Muscle of leg (tissue), 11 donors: Measurements from ENCODE around the gene DSCAM. TPM values are rescaled to one million over a fixed set of nuclear protein-coding genes. Genes with fewer than 3 reads are reported as not detected.

Experiments
- DNase-seq: peaks from one replicate; pipeline ENCODE4 v3.0.0; 2013
- H3K27ac ChIP-seq: one replicate; pipeline ENCODE4 v1.5.1; 2013; ENCODE audit warnings: mild to moderate bottlenecking, low read length, control low read depth
- H3K27me3 ChIP-seq: one replicate; pipeline ENCODE4 v1.6.1; 2013; ENCODE audit warnings: low read length; ENCODE audit not compliant: control insufficient read depth, insufficient read depth
- H3K36me3 ChIP-seq: one replicate; pipeline ENCODE4 v1.6.1; 2013; ENCODE audit warnings: low read length; ENCODE audit not compliant: control insufficient read depth, insufficient read depth
- H3K4me1 ChIP-seq: one replicate; pipeline ENCODE4 v1.6.1; 2013; ENCODE audit warnings: low read length; ENCODE audit not compliant: control insufficient read depth, insufficient read depth
- H3K4me3 ChIP-seq: one replicate; pipeline ENCODE4 v1.5.1; 2013; ENCODE audit warnings: low read length, control low read depth
- H3K9me3 ChIP-seq: replicated peaks from 2 replicates; pipeline ENCODE4 v1.6.1; 2013; ENCODE audit warnings: low read depth, low read length; ENCODE audit not compliant: control insufficient read depth
- WGBS: methylation state at CpG from one replicate; pipeline ENCODE4 v1.1.5; 2013; ENCODE audit warnings: missing lambda C conversion rate; ENCODE audit not compliant: insufficient coverage; 5-methylcytosine and 5-hydroxymethylcytosine counted together
- polyA plus RNA-seq, 8 donors: library from polyadenylated mRNA; unstranded; fragments of 120-200 nt; gene quantifications; one replicate each; pipeline versions ENCODE4 v1.2.1 to v1.2.3, GENCODE V29; 2013; ENCODE audit warnings: inconsistent platforms in 1 of 8, low replicate concordance in 1 of 8; ENCODE audit not compliant: insufficient read length in 8 of 8, insufficient read depth in 1 of 8
- total RNA-seq: library from RNA; stranded (reverse); fragments of 120-200 nt; gene quantifications from one replicate; pipeline ENCODE4 v1.2.4, GENCODE V29; 2013

Gene DSCAM
- total and polyA plus RNA-seq, 9 donors, result 0.89 to 2.0 (median 1.3) TPM

DNA sequence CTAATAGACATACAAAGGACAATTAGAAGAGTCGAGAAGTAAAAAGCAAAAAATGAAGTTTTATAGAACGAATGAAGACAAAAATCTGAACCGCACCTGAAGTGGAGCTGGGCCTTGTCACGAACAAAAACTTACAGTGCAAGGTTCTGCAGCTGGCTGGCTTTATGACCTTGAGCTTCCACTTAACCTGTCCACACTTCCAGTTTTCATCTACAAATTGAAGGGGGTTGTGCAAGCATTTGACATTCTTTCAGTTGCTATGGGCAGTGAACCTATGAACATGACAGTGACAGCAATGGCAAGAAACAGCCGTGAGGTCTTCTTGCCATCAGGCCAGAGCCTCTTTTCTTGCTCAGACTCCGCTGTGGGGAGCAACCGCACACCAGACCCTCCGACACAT, 93.2 kb downstream of the DSCAM start:
- no peaks in the 10 kb centered on the region for H3K36me3 ChIP-seq
- DNase-seq, result no peak
- H3K4me1 ChIP-seq, result peaks cover 2% of the 10 kb centered on the region
- no peaks in the 10 kb centered on the region for H3K27me3 ChIP-seq
- H3K27ac ChIP-seq, result no peak overlapping the region
- 87% methylated on average over 4 of the region's 8 CpGs for WGBS
- no peak overlapping the region for H3K4me3 ChIP-seq
- no peaks in the 10 kb centered on the region for H3K9me3 ChIP-seq

DNA sequence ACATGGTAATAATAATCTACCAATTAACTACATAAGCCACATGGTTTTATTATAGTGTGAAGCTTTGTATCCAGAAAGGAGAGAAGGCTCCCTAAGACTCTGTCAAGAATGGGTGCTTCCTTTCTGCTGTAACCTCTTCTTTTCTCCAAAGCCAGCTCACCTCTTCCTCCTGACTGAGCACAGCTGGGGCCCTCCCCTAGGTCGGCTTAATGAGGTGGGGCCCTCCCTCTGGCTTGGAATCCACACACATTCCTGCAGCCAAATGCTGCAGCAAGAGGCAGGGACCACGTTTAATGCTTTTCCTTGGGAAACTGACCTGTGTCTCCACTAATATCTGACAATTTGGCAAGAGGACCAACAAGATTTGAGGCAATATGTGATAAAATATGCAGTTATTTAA, 94.8 kb downstream of the DSCAM start:
- Histone ChIP-seq H3K27me3 (no peaks in the 10 kb centered on the region), H3K4me3 (no peak overlapping the region), H3K36me3 (no peaks in the 10 kb centered on the region), H3K27ac (no peak overlapping the region), H3K9me3 (no peaks in the 10 kb centered on the region), H3K4me1 (peaks cover 2% of the 10 kb centered on the region)
- DNase-seq, result no peak
- WGBS, result 0% methylated on average over 1 of the region's 2 CpGs

DNA sequence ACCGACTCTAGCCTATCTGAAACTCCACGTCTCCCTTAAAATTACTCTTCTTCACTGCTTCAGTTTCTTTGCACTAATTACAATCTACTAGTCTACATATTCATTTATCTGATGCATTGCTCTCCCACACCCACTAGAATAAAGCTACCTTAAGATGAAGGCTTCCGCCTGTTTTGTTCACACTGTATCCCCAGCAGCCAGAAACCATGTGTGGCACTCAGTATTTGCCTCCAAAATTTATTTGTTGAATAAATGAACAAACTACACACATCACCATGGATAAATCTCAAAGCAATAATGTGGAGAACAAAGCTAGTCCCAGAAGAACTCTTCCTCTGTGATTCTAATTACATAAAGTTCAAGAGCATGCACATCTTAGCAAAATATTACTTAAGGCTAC, 95.7 kb downstream of the DSCAM start:
- H3K4me1 ChIP-seq, result peaks cover 2% of the 10 kb centered on the region
- DNase-seq, result no peak
- no peak overlapping the region for H3K27ac ChIP-seq
- H3K27me3 ChIP-seq, result no peaks in the 10 kb centered on the region
- no peak overlapping the region for H3K4me3 ChIP-seq
- no peaks in the 10 kb centered on the region for H3K9me3 ChIP-seq
- WGBS, result 87% methylated on average over 2 of the region's 3 CpGs
- H3K36me3 ChIP-seq, result no peaks in the 10 kb centered on the region

DNA sequence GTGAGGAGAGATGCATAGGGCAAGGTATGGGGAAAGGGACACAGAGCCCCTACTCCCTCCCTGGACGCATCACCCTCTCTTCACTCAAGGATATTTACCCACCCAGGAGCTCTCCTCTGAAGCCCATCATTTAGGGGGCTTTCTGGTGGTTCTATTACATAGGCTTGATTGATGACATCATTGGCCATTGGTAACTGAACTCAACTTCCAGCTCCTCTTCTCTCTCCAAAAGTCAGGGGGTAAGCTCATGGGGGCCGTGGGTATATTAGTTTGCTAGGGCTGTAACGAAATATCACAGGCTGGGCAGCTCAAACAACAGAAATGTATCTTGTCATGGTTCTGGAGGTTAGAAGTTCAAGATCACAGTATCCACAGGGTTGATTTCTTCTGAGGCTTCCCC, 110.8 kb downstream of the DSCAM start:
- Histone ChIP-seq H3K9me3 (no peaks in the 10 kb centered on the region), H3K4me1 (no peaks in the 10 kb centered on the region), H3K27ac (no peak overlapping the region), H3K36me3 (no peaks in the 10 kb centered on the region), H3K4me3 (no peak overlapping the region), H3K27me3 (no peaks in the 10 kb centered on the region)
- no peak for DNase-seq
- WGBS, result 88% methylated on average over 1 of the region's 3 CpGs

DNA sequence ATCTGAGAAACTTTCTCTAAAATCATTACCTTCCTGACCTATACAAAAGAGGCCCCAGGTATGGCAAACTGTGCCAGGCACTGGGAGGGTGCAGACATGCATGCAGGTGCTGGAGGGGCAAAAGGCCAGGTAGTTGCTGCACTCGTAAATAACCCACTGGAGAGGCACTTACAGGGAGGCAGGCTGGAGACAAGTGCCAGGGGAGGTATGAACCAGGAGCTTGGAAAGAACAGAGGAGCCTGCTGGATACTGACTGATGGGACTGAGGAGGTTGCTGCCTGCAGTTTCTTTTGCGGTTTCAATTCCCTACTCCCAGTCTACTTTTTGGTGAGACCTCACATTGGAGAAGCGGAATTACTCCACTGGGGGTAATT, 113.9 kb downstream of the DSCAM start:
- no peak overlapping the region for H3K4me3 ChIP-seq
- no peaks in the 10 kb centered on the region for H3K9me3 ChIP-seq
- H3K27ac ChIP-seq, result no peak overlapping the region
- no peaks in the 10 kb centered on the region for H3K27me3 ChIP-seq
- WGBS, result 44% methylated on average over 1 of the region's 3 CpGs
- no peaks in the 10 kb centered on the region for H3K36me3 ChIP-seq
- DNase-seq, result no peak
- H3K4me1 ChIP-seq, result no peaks in the 10 kb centered on the region

DNA sequence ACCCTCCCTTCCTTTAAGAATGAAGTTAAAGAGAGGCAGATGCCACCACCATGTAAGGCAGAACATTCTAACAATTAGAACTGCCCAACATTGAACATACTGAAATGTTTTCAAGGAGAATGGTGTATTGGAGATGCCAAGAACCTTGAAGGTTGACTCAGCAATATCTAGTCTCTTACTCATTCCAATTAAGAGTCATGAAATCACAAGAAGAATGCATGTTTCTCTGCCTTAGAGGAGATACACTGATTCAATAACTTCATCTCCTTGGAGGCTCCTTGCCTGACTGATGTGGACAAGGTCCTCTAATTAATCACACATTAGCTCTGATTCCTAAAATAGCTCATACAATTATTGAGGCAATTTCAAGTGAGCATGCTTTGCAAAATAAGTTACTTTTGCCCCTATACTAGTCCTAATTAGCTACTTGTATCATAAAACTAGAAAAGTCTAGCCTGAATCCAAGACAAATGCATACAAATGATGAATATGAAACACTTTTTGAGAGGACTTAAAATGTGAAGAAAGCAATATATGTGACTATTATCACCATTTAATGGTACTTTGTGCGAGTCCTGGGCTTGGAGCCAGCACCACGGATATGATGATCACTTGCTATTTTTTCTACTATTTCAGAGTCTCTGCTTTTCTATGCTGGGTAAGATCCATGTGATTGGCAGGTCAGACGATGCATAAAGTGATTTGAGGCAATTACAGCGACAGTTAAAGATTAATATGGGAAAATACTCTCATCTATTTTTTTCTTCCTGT, 114.5 kb downstream of the DSCAM start:
- H3K36me3 ChIP-seq, result no peaks in the 10 kb centered on the region
- no peak overlapping the region for H3K27ac ChIP-seq
- no peak overlapping the region for H3K4me3 ChIP-seq
- no peaks in the 10 kb centered on the region for H3K27me3 ChIP-seq
- no peaks in the 10 kb centered on the region for H3K9me3 ChIP-seq
- no CpG with 5 or more reads among the region's 4 CpGs for WGBS
- no peaks in the 10 kb centered on the region for H3K4me1 ChIP-seq
- no peak for DNase-seq

DNA sequence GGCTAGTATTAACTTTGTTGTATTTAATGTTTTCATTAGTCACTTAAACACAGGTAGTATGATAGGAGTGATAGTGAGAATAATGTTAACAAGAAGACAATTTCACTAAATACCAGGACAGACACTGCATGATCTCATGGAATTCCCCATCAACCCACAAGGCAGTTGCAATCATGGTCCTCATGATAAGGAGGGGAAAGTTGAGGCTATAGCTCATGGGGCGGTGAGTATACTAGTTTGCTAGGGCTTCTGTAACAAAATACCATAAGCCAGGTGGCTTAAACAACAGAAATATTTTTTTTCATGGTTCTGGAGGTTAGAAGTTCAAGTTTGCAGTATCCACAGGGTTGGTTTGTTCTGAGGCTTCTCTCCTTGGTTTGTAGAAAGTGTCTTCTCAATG, 115.8 kb downstream of the DSCAM start:
- Histone ChIP-seq H3K4me1 (no peaks in the 10 kb centered on the region), H3K27ac (no peak overlapping the region), H3K9me3 (no peaks in the 10 kb centered on the region), H3K27me3 (no peaks in the 10 kb centered on the region), H3K36me3 (no peaks in the 10 kb centered on the region), H3K4me3 (no peak overlapping the region)
- no peak for DNase-seq
- WGBS, result no CpG with 5 or more reads among the region's 1 CpG

DNA sequence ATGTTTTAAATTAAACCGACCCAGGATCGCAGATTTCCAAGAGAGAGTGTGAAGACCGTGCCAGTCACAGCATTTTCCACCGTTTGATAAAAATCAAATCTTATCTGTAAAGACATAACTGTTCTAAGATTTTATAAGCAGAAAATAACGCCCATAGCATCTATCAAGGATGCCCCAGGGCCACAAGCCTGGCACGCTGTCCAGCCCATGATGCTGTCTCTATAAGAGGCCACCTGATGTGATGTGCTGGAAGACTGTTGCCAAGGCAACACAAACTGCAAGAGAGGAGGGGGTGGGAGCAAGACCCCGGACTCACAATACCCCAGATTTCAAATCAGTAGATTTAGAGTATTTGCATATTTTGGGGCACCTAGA, 116.5 kb downstream of the DSCAM start:
- DNase-seq, result no peak
- Histone ChIP-seq H3K27ac (no peak overlapping the region), H3K4me1 (no peaks in the 10 kb centered on the region), H3K9me3 (no peaks in the 10 kb centered on the region), H3K36me3 (no peaks in the 10 kb centered on the region), H3K4me3 (no peak overlapping the region), H3K27me3 (no peaks in the 10 kb centered on the region)
- 80% methylated on average over 1 of the region's 7 CpGs for WGBS

DNA sequence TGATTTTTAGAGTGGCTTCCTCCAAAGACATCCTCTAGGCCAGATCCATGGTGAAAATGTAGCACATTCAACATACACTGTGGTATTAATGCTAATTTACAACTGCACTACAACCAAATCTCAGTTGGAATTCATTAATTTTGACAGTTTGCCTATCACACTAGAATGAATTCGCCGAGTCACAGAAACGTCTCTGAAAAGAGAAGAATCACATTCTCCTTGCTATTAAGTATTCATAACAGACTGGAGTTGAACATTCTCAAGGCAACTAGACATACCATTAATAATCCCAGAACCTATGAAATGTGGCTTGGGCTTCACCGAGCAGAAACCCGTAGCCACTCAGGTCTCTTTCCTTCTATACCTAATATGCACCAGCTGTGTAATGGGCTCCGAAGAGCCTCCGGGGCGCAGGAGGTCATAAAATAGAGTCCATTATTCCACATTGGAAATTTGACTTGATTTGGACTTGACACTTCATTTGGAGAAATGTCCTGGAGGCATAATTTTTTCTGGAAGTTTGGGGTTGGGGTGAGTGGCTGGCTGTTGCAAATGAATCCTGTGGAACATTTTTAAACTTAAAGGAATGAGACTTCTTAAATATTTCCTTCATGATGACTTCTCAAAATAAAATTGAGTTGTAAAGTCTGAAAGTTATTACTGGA, 117.1 kb downstream of the DSCAM start:
- H3K9me3 ChIP-seq, result no peaks in the 10 kb centered on the region
- H3K36me3 ChIP-seq, result no peaks in the 10 kb centered on the region
- H3K4me1 ChIP-seq, result no peaks in the 10 kb centered on the region
- no peak overlapping the region for H3K27ac ChIP-seq
- no peaks in the 10 kb centered on the region for H3K27me3 ChIP-seq
- no peak overlapping the region for H3K4me3 ChIP-seq
- no peak for DNase-seq
- 75% methylated on average over 3 of the region's 8 CpGs for WGBS

DNA sequence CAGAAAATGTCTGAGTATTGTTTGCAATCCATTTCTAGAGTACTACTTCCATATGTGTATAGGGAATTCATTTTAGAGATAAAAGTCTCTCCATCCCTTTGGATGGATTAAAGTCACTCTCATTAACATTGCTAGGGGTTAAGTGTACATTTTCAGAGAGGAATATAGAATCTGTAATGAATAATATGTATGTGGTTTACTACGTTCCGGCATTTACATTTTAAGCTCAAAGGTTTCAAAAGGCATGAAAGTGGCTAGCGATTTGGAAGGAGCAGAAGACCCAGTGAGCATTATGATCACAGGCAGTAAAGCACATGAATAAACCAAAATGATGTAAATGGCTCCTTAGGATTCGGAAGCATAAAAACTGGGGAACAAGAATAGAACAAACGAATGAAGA, 123.0 kb downstream of the DSCAM start:
- Histone ChIP-seq H3K9me3 (no peaks in the 10 kb centered on the region), H3K27me3 (no peaks in the 10 kb centered on the region), H3K36me3 (no peaks in the 10 kb centered on the region), H3K27ac (no peak overlapping the region), H3K4me3 (no peak overlapping the region), H3K4me1 (no peaks in the 10 kb centered on the region)
- WGBS, result 87% methylated on average over 3 of the region's 5 CpGs
- no peak for DNase-seq
